MCF 10A (cell line): ENCODE results near the gene SEPTIN8. TPM values are rescaled to one million over a fixed set of nuclear protein-coding genes. Genes with fewer than 3 reads are reported as not detected.
A peak's percentile ranks its signal among the peaks of the same experiment; 100 is the strongest.

ENCODE experiments used
- BruUV-seq: library from RNA; stranded (reverse); fragments of 400-500 nt; replicated peaks from 2 replicates; lab custom pipeline; 2021; lab: Mats Ljungman, UMichigan
- CTCF ChIA-PET: fragments of 300-600 bp; sonication (Branson Sonifier 250); formaldehyde crosslinking; extraction: SDS; loops from one replicate; lab custom pipeline; 2021; ENCODE audit warnings: antibody characterized with exemption, inconsistent platforms; lab: Yijun Ruan, JAX
- POLR2A ChIA-PET: fragments of 300-600, 350-650 bp; sonication (Branson Sonifier 250); formaldehyde crosslinking; extraction: SDS; loops from one replicate; lab custom pipeline; 2020; ENCODE audit warnings: antibody characterized with exemption, inconsistent platforms; lab: Yijun Ruan, JAX
- DNase-seq: peaks from one replicate; pipeline ENCODE4 v3.0.0-alpha.2; 2018; ENCODE audit not compliant: unreplicated experiment
- H3K27ac Mint-ChIP-seq: one replicate; pipeline ENCODE4 v1.8.0; 2022; ENCODE audit warnings: mild to moderate bottlenecking, low read depth, mixed read lengths; ENCODE audit not compliant: unreplicated experiment
- H3K27me3 Mint-ChIP-seq: one replicate; pipeline ENCODE4 v1.8.0; 2022; ENCODE audit warnings: mixed read lengths; ENCODE audit not compliant: insufficient read depth, unreplicated experiment
- H3K36me3 Mint-ChIP-seq: one replicate; pipeline ENCODE4 v1.8.0; 2022; ENCODE audit warnings: mild to moderate bottlenecking, moderate library complexity, mixed read lengths; ENCODE audit not compliant: insufficient read depth, unreplicated experiment
- H3K4me1 Mint-ChIP-seq: one replicate; pipeline ENCODE4 v1.8.0; 2022; ENCODE audit warnings: mixed read lengths; ENCODE audit not compliant: insufficient read depth, unreplicated experiment
- H3K4me3 Mint-ChIP-seq: one replicate; pipeline ENCODE4 v1.8.0; 2022; ENCODE audit warnings: mild to moderate bottlenecking, moderate library complexity, mixed read lengths; ENCODE audit not compliant: unreplicated experiment
- H3K9me3 Mint-ChIP-seq: one replicate; pipeline ENCODE4 v1.8.0; 2022; ENCODE audit warnings: mixed read lengths; ENCODE audit not compliant: unreplicated experiment
- CTCF ChIP-seq: fragments of 200-600 bp; IDR thresholded peaks from one replicate; pipeline ENCODE4 v1.8.0; 2022; ENCODE audit warnings: antibody characterized with exemption, mild to moderate bottlenecking; ENCODE audit not compliant: unreplicated experiment
- intact Hi-C: fragments of 100-400 bp; cut with micrococcal nuclease; formaldehyde crosslinking; loops from 2 replicates; pipeline ENCODE4 v1.14.1; 2022
- total RNA-seq: library from RNA; stranded (reverse); gene quantifications from 2 replicates; pipeline ENCODE4 v1.2.3, GENCODE V29; 2022

The SEPTIN8 gene
- total RNA-seq, 1 experiment from 2014 or later: 34.8 TPM

GRCh38 chr5:132813599-132814502 is 36.8 kb upstream of the SEPTIN8 start:
- no TSS peak for BruUV-seq
- DNase-seq: no peak
- Mint-ChIP-seq H3K4me3 (no peak overlapping the region), H3K36me3 (no peaks in the 10 kb centered on the region), H3K27me3 (peaks cover 30% of the 10 kb centered on the region), H3K27ac (no peak overlapping the region), H3K4me1 (peaks cover 4% of the 10 kb centered on the region), H3K9me3 (no peaks in the 10 kb centered on the region)
- CTCF ChIA-PET: interaction anchor here (0.6 to 1.2 kb wide), 4 partner anchors 12 to 52 kb away, joined by 3 to 4 read pairs (median 4); no protein-coding TSS in a partner anchor
- intact Hi-C loops: no loop called here
- POLR2A ChIA-PET: interaction anchor here (0.7 to 1.4 kb wide), 4 partner anchors 16 to 76 kb away, joined by 3 to 7 read pairs (median 3); partner anchors contain the start of genes GDF9, KIF3A, SHROOM1 and UQCRQ
- no peak for TF ChIP-seq CTCF

GRCh38 chr5:132812781-132813598 is 36.0 kb upstream of the SEPTIN8 start, which contains the start of gene SOWAHA:
Gene SOWAHA, plus strand, starts transcription at chr5:132813302. Its CDS starts 320 bp downstream, at chr5:132813622.
- no peak for TF ChIP-seq CTCF
- H3K4me1 Mint-ChIP-seq: peaks cover 4% of the 10 kb centered on the region
- POLR2A ChIA-PET: interaction anchor here (0.7 to 1.4 kb wide), 4 partner anchors 17 to 75 kb away, joined by 3 to 7 read pairs (median 3); partner anchors contain the start of genes GDF9, KIF3A, SHROOM1 and UQCRQ
- intact Hi-C loops: no loop called here
- H3K4me3 Mint-ChIP-seq: peak within 1 kb of the TSS; percentile 68
- CTCF ChIA-PET: interaction anchor here (0.6 to 1.2 kb wide), 3 partner anchors 12 to 1056 kb away, joined by 3 to 4 read pairs (median 4); no protein-coding TSS in a partner anchor
- H3K9me3 Mint-ChIP-seq: no peaks in the 10 kb centered on the region
- no peak within 1 kb of the TSS for H3K27ac Mint-ChIP-seq
- DNase-seq: no peak
- peaks cover 30% of the 10 kb centered on the region for H3K27me3 Mint-ChIP-seq
- BruUV-seq: no TSS peak
- no peaks in the 10 kb centered on the region for H3K36me3 Mint-ChIP-seq

GRCh38 chr5:132812123-132812765 is 35.2 kb upstream of the SEPTIN8 start:
- CTCF ChIA-PET: interaction anchor here (5.7 kb wide), 1 partner anchor 8 kb away, joined by 58 read pairs; no protein-coding TSS in a partner anchor
- POLR2A ChIA-PET: no interaction called here
- DNase-seq: no peak
- no TSS peak for BruUV-seq
- no peaks in the 10 kb centered on the region for H3K36me3 Mint-ChIP-seq
- peaks cover 30% of the 10 kb centered on the region for H3K27me3 Mint-ChIP-seq
- intact Hi-C loops: no loop called here
- no peak for TF ChIP-seq CTCF
- H3K9me3 Mint-ChIP-seq: no peaks in the 10 kb centered on the region
- H3K4me1 Mint-ChIP-seq: peaks cover 4% of the 10 kb centered on the region
- H3K4me3 Mint-ChIP-seq: peak overlapping the region; percentile 68
- no peak overlapping the region for H3K27ac Mint-ChIP-seq
